ENCODE measurements around the gene SETD1A.
"Not testable (repeated sequence)": the region's sequence is repeated elsewhere in the genome, so short reads cannot be mapped to it uniquely, and the experiment has no call there.

The SETD1A gene

GRCh38 chr16:30928390-30928789, 29.2 kb upstream of the SETD1A start:
- DNase-seq (ENCODE audit: low read depth in 1 of 2, low spot score in 1 of 2) = no peak

GRCh38 chr16:30929167-30929566, 28.4 kb upstream of the SETD1A start:
- DNase-seq (ENCODE audit: low read depth in 1 of 2, low spot score in 1 of 2) = no peak

DNA sequence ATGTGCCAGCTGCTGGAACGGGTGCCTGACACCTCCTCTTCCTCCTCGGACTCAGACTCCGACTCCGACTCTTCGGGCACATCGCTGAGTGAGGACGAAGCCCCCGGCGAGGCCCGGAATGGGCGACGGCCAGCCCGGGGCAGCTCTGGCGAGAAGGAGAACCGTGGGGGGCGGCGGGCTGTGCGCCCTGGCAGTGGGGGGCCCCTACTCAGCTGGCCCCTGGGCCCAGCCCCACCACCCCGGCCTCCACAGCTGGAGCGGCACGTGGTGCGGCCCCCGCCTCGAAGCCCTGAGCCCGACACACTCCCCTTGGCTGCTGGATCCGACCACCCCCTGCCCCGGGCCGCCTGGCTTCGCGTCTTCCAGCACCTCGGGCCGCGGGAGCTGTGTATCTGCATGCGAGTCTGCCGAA, 27.4 kb upstream of the SETD1A start:
- no peak for DNase-seq (ENCODE audit: low read depth in 1 of 2, low spot score in 1 of 2)

DNA sequence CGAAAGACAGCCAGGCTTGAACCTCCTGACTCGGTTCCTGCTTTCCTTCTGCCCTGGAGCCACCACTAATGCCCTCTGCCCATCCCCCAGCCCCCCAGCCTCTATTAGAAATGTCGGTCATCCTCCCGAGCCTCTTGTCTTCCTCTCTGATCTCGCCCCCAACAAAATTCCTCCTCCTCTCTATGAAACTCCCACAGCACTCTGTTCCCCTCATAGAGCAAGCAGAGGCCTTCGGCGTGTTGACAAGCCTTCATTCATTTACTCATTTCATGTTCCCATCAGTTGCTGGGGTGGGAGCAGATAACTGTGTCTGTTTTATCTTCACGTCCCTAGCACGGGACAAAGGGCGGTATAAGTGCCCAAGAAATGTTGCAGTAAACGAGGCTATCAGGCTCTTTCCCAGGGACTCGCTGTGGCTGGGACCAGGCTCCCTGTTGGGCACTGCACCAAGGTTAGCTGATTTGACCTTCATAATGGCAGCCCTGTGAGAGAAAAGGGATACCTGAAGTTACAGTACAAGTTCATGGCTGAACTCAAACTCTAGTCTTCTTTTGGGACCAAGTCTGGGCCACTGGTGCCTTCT, 26.4 kb upstream of the SETD1A start:
- no peak for DNase-seq (ENCODE audit: low read depth in 1 of 2, low spot score in 1 of 2)

DNA sequence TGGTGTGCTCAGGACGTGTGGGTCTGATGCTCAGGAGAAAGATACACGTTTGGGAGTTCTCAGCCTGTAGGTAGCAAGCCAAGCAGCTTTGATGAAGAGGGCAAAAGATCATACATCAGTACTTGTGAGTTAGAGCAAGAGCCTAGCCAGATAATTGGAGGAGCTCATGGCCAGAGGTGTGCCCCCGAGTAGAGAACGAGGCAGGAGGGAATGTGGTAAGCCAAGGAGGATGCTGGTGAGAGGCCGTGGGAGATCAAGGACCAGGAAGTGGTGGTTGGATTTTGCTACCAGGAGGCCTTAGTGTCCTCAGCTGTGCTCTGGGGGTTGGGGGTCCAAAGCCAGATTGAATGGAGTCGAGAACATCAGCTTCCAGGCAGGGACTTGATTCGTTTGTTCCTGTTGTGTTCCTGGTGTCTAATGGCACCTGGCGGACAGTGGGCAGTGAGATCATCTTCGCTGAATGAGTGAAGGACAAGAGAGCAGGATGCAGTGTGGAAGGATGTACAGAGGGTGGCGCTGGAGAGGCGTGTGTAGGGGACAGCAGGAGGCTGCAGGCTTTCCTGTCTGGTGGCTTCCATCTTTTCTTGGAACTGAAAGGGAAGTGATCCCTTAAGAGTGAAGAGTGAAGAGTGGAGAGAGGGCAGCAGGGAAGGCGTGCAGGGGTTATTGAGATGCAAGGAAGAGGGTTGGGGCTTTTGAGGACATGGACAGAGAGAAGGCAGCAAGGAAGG, 22.6 kb upstream of the SETD1A start:
- DNase-seq (ENCODE audit: low read depth in 1 of 2, low spot score in 1 of 2) = no peak

- DNase-seq (ENCODE audit: low read depth in 1 of 2, low spot score in 1 of 2) = no peak
Measured at GRCh38 chr16:30937692-30938091, 19.9 kb upstream of the SETD1A start.

GRCh38 chr16:30939571-30939970, 18.0 kb upstream of the SETD1A start:
- not testable (repeated sequence) for DNase-seq (ENCODE audit: low read depth in 1 of 2, low spot score in 1 of 2)

- peak; percentile 39 to 40 for DNase-seq (ENCODE audit: low read depth in 1 of 2, low spot score in 1 of 2)
Measured at GRCh38 chr16:30941600-30942425, 15.7 kb upstream of the SETD1A start.

- no peak for DNase-seq (ENCODE audit: low read depth in 1 of 2, low spot score in 1 of 2)
Measured at GRCh38 chr16:30942426-30942806, 15.1 kb upstream of the SETD1A start.

GRCh38 chr16:30944352-30944751, 13.2 kb upstream of the SETD1A start:
- DNase-seq (ENCODE audit: low read depth in 1 of 2, low spot score in 1 of 2) = no peak

- no peak for DNase-seq (ENCODE audit: low read depth in 1 of 2, low spot score in 1 of 2)
Measured at GRCh38 chr16:30946671-30947540, 10.6 kb upstream of the SETD1A start.

GRCh38 chr16:30947541-30947858, 10.1 kb upstream of the SETD1A start:
- DNase-seq (ENCODE audit: low read depth in 1 of 2, low spot score in 1 of 2) = no peak

- DNase-seq (ENCODE audit: low read depth in 1 of 2, low spot score in 1 of 2) = no peak
Measured at GRCh38 chr16:30947859-30948666, 9.5 kb upstream of the SETD1A start.

GRCh38 chr16:30948667-30949649, 8.6 kb upstream of the SETD1A start, which contains the start of gene ORAI3:
ORAI3 (plus strand) TSS chr16:30949068; CDS start chr16:30949290, 222 bp downstream.
- DNase-seq (ENCODE audit: low read depth in 1 of 2, low spot score in 1 of 2) = no peak

GRCh38 chr16:30949650-30950515, 7.7 kb upstream of the SETD1A start:
- DNase-seq (ENCODE audit: low read depth in 1 of 2, low spot score in 1 of 2) = no peak

DNA sequence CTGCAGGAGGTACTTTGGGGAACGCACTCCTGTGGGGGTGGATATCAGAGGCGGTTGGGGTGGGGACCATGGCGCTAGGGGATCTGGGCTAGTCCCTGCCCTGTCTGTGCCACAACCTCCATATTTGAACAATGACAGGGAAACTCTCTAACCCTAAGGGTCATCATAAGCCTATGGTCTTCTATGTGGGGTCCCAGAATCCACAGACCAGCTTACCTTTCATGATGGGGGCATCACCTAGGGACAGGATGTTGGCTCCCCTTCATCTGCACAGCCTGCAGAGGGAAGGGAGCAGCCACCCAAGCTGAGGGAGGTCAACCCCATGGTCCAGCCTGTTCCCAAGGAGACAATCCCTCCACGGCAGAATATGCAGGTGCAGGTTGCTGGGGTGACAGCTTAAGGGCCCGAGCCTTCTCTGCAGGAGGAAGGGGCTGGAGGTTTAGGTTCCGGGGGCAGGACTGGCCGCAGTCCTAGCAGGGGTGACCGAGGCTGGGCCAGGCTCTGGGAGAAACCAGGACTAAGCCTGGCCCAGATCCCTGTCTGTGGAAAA, 7.0 kb upstream of the SETD1A start:
- DNase-seq (ENCODE audit: low read depth in 1 of 2, low spot score in 1 of 2) = no peak

GRCh38 chr16:30951193-30951592, 6.4 kb upstream of the SETD1A start:
- DNase-seq (ENCODE audit: low read depth in 1 of 2, low spot score in 1 of 2) = no peak

DNA sequence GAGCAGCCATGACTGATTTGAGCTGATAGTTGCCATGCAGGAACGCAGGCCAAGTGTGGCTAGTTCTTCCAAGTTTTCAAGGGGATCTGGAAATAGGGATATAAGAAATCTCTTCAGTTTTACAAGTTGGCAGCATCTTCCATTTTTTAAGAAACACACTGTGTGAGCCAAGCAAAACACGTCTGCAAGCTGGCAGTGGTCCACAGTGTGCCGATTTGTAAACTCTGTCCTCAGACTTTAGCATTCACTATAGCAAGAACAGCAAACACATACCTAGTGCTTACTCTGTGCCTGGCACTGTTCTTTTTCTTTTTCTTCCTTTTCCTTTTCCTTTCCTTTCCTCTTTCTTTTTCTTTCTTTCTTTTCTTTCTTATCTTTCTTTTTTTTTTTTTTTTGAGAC, 5.8 kb upstream of the SETD1A start:
- no peak for DNase-seq (ENCODE audit: low read depth in 1 of 2, low spot score in 1 of 2)

All from stimulated activated CD4-positive, alpha-beta T cell treated with anti-CD3 and anti-CD28 coated beads, Interleukin-15, amount 100 ng/mL, for 1 hour (primary cell).